Measurements from ENCODE around the gene IL19.

GRCh38 chr1:206776229-206776628 is 5.7 kb downstream of the IL19 start:
- no peak for TF ChIP-seq CTCF (IDR thresholded peaks at IDR 0.05)
- no peak for TF ChIP-seq POLR2A (IDR thresholded peaks at IDR 0.05)
